ENCODE results near the gene ZC2HC1C. TPM values are rescaled to one million over a fixed set of nuclear protein-coding genes. Genes with fewer than 3 reads are reported as not detected.
A peak's percentile ranks its signal among the peaks of the same experiment; 100 is the strongest.

Gene ZC2HC1C
- total RNA-seq, 4 donors from 2014 or later, result 5.3 to 13.1 (median 7.3) TPM

- intact Hi-C loops (cut with DNase I; ENCODE audit: low total_unique reads), result no loop called here
- Histone ChIP-seq H3K27ac (no peak overlapping the region), H3K36me3 (no peaks in the 10 kb centered on the region), H3K4me3 (no peak overlapping the region), H3K27me3 (no peaks in the 10 kb centered on the region), H3K9me3 (no peaks in the 10 kb centered on the region), H3K4me1 (peaks cover 15% of the 10 kb centered on the region in 2 donors)
- no peak for DNase-seq
- no peak for TF ChIP-seq CTCF (IDR thresholded peaks at IDR 0.05 in 4 of 5, conservative IDR thresholded peaks at IDR 0.05 in 1 of 5)
- TF ChIP-seq POLR2A (IDR thresholded peaks at IDR 0.05), result no peak
- in situ Hi-C loops (cut with MboI; ENCODE audit: low sequenced_read_pairs in 4 of 4), result no loop called here
- ATAC-seq, result no peak
Measured at GRCh38 chr14:75054421-75054820, 15.0 kb upstream of the ZC2HC1C start.

GRCh38 chr14:75059642-75060041, 9.8 kb upstream of the ZC2HC1C start:
- DNase-seq (no peak), ATAC-seq (no peak)
- H3K9me3 ChIP-seq, result no peaks in the 10 kb centered on the region
- peaks cover 9 to 13% of the 10 kb centered on the region in 2 donors for H3K4me1 ChIP-seq
- H3K27ac ChIP-seq, result no peak overlapping the region
- H3K36me3 ChIP-seq, result no peaks in the 10 kb centered on the region
- H3K4me3 ChIP-seq, result no peak overlapping the region
- TF ChIP-seq CTCF (IDR thresholded peaks at IDR 0.05 in 4 of 5, conservative IDR thresholded peaks at IDR 0.05 in 1 of 5), result no peak
- TF ChIP-seq POLR2A (IDR thresholded peaks at IDR 0.05), result no peak
- intact Hi-C loops (cut with DNase I; ENCODE audit: low total_unique reads), result no loop called here
- in situ Hi-C loops (cut with MboI; ENCODE audit: low sequenced_read_pairs in 4 of 4), result no loop called here
- H3K27me3 ChIP-seq, result no peaks in the 10 kb centered on the region

GRCh38 chr14:75060420-75060819, 9.0 kb upstream of the ZC2HC1C start:
- DNase-seq (no peak), ATAC-seq (no peak)
- intact Hi-C loops (cut with DNase I; ENCODE audit: low total_unique reads) (no loop called here), in situ Hi-C loops (cut with MboI; ENCODE audit: low sequenced_read_pairs in 4 of 4) (no loop called here)
- Histone ChIP-seq H3K4me1 (peaks cover 16 to 17% of the 10 kb centered on the region in 2 donors), H3K27me3 (no peaks in the 10 kb centered on the region), H3K9me3 (no peaks in the 10 kb centered on the region), H3K36me3 (no peaks in the 10 kb centered on the region), H3K4me3 (no peak overlapping the region), H3K27ac (no peak overlapping the region)
- TF ChIP-seq POLR2A (IDR thresholded peaks at IDR 0.05) (no peak), CTCF (IDR thresholded peaks at IDR 0.05 in 4 of 5, conservative IDR thresholded peaks at IDR 0.05 in 1 of 5) (no peak)

- no peaks in the 10 kb centered on the region for H3K36me3 ChIP-seq
- H3K4me3 ChIP-seq, result peak overlapping the region; percentile 66 to 88 (median 78)
- H3K27me3 ChIP-seq, result no peaks in the 10 kb centered on the region
- TF ChIP-seq CTCF (IDR thresholded peaks at IDR 0.05 in 4 of 5, conservative IDR thresholded peaks at IDR 0.05 in 1 of 5), result no peak
- TF ChIP-seq POLR2A (IDR thresholded peaks at IDR 0.05), result no peak
- in situ Hi-C loops (cut with MboI; ENCODE audit: low sequenced_read_pairs in 4 of 4) (no loop called here), intact Hi-C loops (cut with DNase I; ENCODE audit: low total_unique reads) (no loop called here)
- no peaks in the 10 kb centered on the region for H3K9me3 ChIP-seq
- ATAC-seq (no peak), DNase-seq (no peak)
- H3K27ac ChIP-seq, result peak overlapping the region in 3 of 4 donors; percentile 78 to 84 (median 84)
- H3K4me1 ChIP-seq, result peaks cover 28 to 30% of the 10 kb centered on the region in 2 donors
Measured at GRCh38 chr14:75063013-75063412, 6.4 kb upstream of the ZC2HC1C start.
